GM12872 (cell line): ENCODE results near the gene CSF2.

ENCODE experiments used
- CTCF ChIP-seq: IDR thresholded peaks from 3 replicates; pipeline ENCODE4 v1.5.1; 2011; ENCODE audit warnings: low read depth, mild to moderate bottlenecking, low read length, moderate library complexity; ENCODE audit not compliant: insufficient read depth

The CSF2 gene

GRCh38 chr5:132030610-132031009, 43.0 kb upstream of the CSF2 start:
- no peak for TF ChIP-seq CTCF

DNA sequence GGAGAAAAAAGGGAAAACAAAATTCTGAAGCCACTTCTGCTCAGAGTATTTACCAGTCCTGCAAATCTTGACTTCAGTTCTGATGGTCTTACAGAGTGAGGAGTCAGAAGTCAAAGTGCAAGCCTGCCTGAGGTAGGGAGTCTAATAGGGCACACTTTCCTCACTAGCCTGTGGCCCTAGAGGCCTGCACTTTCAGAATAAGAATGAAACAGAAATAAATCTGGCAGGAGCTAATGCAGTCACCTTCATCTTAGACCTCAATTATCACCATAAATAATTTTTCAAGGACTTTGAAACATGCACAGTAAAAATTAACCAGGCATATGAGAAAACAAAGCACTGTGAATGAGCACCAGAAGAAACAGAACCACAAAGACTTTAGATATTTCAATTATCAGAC, 41.4 kb upstream of the CSF2 start:
- TF ChIP-seq CTCF, result no peak

DNA sequence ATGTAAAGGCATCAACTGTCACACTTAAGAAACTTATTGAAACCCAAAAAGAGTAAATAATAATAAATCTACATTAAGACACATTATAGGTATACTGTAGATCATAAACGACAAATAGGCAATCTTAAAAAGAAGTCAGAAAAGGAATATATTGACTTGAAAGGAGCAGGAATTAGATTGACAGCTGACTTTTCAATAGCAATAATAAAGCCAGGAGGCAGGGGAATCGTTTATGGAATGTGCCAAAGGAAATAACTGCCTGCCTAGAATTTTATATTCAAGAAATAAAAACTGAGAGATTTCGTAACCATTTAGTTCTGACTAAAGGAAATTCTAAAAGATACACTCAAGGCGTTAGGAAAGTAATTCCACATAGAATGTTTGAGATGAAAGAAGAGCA, 40.5 kb upstream of the CSF2 start:
- TF ChIP-seq CTCF, result no peak

- no peak for TF ChIP-seq CTCF
These were observed 36.2 kb upstream of the CSF2 start for GRCh38 chr5:132037353-132037752.

- TF ChIP-seq CTCF, result no peak
These were observed 29.4 kb upstream of the CSF2 start for GRCh38 chr5:132044207-132044606.

GRCh38 chr5:132046880-132047299, 26.7 kb upstream of the CSF2 start:
- TF ChIP-seq CTCF, result no peak

DNA sequence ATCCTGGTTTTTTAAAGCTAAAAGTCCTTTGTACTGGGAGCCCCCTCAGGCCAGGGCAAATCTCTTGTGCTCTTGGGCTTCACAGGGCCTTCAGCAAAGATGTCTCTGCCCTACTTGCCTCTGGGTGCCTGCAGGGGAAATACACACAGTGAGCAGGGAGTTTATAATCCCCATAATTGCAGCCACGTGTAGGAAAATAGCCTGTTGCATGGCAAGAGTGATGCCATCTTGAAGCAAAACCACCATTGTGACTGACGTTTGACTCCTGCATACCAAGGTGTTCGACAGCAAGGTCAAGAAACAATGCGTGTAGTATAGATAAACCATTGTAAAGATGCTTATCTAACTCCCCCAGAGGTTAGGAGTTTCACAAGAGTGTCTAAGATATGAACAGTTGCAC, 24.5 kb upstream of the CSF2 start:
- no peak for TF ChIP-seq CTCF

DNA sequence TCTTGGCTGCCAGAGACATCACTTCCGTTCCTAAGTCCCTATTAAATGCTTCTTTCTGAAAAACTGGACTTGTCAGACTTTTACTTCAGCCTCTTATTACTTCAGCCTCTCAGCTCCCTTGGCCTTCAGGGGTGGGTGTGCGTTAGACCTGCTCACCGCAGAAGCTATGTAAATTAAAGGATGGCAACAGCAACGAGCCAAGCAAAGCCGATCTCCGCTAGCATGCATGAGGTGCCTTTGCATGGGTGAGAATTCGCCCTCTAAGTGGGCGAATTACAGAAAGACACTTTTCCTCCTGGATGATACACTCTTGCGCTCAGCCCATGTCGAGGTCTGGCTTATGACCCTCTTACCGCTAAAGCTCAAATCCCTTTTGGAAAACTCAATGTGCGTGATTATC, 24.0 kb upstream of the CSF2 start:
- no peak for TF ChIP-seq CTCF
